Stimulated activated CD4-positive, alpha-beta T cell treated with anti-CD3 and anti-CD28 coated beads, Interleukin-1b, Interleukin-23, amount 100 ng/mL, for 48 hours (primary cell): ENCODE measurements around the gene PTPRD.

ENCODE experiments used
- DNase-seq: peaks from one replicate; pipeline ENCODE4 v3.0.0-alpha.2; 2020

Gene PTPRD

DNA sequence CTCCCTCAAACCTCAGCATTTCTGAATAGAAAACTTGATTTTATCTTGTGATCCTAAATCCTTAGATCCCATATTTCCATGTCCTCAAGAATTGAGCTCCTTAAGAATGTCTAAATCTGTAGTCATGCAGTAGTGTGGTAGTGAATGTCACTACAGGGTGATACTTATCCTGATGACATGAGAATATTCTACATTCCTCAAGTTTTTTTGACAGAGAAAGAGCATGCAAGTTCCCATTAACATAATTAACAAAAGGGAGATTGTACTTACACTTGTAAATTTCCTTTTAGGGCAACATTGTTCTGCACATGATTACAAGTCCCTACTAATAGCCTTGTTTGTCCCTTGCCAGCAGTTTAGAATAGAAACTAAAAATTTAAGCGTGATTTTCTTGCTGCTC lies 352.3 kb downstream of the PTPRD start:
- no peak for DNase-seq

DNA sequence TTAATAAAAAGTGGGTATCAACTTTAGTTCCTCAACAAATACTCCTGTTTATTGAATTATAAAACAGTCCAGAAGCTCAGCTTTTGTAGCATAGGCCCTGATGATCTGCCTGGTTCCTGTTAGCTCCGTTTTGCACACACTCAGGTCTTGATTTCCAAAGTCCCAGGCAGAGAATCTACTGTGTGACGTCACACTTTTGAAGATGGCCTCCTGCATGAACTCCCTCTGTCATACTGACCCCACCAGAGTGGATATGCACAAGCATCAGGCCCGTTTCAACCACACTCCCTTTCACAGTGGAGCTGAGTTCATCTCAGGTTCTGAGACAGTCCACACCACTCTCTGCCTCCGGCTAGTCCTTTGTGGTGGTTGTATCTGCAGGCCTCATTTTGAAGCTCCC lies 353.1 kb downstream of the PTPRD start:
- no peak for DNase-seq

DNA sequence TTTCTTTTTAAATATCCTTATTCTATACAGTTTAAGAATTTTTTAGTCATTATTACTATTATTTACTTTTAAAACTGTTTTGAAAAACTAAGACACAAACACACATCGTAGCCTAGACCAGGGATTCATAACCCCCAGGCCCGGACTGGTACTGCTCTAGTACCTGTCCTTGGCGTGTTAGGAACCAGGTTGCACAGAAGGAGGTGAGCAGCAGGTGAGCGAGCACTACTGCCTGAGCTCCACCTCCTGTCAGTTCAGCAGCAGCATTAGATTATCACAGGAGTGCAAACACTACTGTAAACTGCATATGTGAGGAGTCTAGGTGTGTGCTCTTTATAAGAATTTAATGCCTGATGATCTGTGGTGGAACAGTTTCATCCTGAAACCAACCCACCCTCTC lies 357.0 kb downstream of the PTPRD start:
- DNase-seq = no peak

- DNase-seq = no peak
Observed at GRCh38 chr9:10254338-10254737, 358.5 kb downstream of the PTPRD start.

DNA sequence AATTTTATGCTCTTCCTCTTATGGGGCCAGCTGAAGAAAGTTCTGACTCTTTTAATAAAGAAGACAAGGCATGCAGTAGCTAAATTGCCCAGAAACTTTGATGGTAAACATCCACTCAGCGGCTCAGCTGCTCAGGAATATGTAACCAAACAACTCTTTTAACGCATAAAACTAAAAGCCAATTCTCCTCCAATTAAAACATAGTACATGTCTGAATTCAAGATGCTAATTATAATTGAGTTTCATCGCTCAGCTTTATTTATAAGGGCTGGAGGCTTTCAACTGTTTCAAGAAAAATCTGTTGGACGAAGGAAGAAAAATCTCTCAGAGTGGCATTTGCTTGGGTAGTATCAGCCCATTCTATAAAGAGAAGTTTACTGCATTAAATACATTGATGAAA lies 359.5 kb downstream of the PTPRD start:
- DNase-seq = no peak

GRCh38 chr9:10252174-10252573 lies 360.6 kb downstream of the PTPRD start:
- no peak for DNase-seq

DNA sequence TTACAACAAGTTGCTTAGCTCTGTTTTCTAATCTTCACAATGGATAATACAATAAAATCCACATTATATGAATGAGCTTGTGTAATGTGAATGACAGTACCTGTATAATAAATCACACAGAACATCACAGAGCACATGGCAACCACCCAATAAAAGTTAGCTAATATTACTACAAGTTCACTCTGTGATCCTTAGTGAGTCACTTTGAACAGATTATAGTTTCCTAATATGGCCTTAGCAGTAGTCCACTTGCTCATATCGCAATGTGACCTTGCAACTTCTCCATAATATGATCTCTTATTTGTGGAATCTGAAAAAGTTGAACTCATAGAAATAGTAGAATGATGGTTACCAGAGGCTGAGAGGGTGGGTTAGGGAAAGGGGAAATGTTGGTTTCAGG lies 361.3 kb downstream of the PTPRD start:
- no peak for DNase-seq

GRCh38 chr9:10250219-10250618 lies 362.6 kb downstream of the PTPRD start:
- DNase-seq = no peak

DNA sequence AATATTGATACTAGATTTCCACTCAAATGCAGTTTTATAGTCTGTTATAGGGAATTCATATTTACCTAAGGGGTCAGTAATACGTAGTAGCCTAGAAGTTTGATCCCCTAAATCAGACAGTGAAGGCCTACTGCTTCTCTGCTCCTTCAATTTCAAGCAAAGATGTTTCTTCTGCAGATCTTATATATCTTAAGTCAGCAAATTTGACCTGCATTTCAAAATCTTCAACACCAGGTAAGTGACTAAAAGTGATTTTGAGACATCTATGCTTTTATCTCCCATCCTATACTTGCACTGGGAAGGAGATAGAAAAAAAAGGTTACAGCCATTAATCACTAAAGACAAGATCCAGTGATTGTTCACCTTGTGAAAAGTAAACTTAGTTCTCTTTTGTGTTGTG lies 363.9 kb downstream of the PTPRD start:
- no peak for DNase-seq

- DNase-seq = no peak
Observed at GRCh38 chr9:10242255-10242654, 370.5 kb downstream of the PTPRD start.

- no peak for DNase-seq
Observed at GRCh38 chr9:10238087-10238486, 374.7 kb downstream of the PTPRD start.

GRCh38 chr9:10237584-10237983 lies 375.2 kb downstream of the PTPRD start:
- no peak for DNase-seq

DNA sequence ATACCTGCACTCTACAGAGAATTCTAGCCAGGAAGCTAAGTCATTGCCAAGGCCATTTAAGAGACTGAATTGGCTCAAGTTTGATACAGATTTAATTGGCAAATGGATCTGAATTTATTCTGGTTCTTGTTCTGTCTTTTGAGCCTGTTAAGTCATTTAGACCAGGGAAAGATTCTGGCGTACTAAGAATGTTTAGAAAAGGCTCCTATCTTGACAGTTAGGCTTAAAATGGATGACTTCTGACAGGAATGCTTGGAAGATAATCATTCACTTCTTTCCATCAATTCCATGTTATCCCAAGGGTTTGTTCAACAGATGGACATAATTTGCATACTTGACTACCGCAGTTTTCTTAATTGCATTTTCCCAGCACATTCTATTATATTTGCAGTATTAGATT lies 376.6 kb downstream of the PTPRD start:
- DNase-seq = no peak

DNA sequence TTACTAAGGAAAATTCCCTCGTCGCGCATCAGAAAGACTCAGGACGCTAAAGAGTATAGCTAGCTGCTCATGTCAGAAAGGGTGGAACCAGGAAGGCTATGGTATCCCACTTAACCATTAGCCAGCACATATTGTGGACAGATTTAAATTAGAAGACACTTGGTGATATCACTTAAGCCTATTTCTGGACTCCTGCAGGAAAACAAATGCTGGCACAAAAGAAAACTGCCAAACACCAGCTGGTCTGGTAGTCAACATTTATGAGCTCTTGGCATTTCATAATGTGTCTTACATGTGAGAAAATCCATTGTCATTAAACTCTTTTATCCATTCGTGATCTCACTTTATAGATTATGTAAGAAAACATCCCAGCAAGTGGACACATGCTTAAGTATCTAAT lies 377.4 kb downstream of the PTPRD start:
- no peak for DNase-seq

DNA sequence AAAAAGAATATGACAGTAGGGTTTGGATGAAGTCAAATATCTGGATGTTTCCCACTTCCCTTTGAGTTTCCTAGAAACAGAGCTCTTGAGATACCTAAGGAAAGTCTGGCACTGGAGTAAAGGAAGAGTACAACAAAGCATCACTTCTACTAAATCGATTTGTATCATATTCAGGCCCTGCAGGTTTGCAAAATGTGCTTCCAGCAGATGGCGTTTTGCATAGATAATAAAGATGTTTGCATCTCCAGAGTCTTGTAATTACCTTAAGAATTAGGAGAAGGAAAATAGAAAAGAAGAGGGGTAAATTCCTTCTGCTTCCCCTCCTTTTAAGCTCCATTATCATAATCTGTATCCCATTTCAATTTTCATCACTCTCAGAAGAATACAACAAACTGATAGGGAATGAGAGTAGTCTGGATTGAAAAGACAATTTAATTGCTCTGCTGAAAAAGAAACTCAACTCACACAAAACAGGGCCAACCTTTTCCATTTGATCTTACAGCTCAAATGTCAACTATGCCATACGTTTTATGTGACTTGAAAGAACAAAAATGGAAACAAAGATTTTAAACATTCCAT lies 380.4 kb downstream of the PTPRD start:
- no peak for DNase-seq

GRCh38 chr9:10230512-10230911 lies 382.3 kb downstream of the PTPRD start:
- no peak for DNase-seq

DNA sequence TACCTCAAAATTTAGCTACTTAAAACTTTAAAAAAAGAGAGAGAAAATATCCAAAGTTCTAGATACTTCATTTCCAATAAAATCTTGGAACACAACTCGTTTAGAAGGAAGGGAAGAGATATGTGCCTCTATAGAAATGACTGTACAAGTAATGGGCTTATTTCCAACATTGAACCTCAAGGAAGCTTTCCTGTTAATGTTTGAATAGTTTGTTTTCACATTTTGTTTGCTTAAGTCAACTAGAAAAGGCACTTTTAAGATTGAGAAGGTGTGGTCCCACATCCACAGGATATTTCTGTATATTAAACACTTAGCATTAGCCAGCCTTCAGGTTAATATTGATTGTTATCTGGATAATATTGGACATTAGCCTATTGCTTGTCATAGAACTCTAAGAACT lies 384.7 kb downstream of the PTPRD start:
- DNase-seq = no peak

GRCh38 chr9:10226996-10227395 lies 385.8 kb downstream of the PTPRD start:
- no peak for DNase-seq

- DNase-seq = no peak
Observed at GRCh38 chr9:10212702-10213101, 400.1 kb downstream of the PTPRD start.

DNA sequence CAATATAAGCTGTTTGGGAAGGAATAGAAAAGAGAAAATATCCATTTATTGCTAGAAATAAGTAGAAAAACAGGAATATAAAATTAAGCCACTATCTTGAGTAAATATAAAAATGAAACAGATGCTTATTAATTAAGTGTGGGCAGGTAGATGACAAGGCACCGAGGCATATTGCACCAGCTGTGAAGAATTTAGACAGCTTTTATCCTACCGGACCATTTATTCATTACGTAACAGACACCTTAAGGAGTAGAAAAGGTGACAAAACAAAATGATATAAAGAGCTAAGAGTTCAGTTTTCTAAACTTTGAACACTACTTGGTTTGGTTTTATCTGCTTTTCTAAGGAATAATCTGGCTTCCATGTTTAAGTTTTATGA lies 404.1 kb downstream of the PTPRD start:
- DNase-seq = no peak

- no peak for DNase-seq
Observed at GRCh38 chr9:10204276-10204675, 408.5 kb downstream of the PTPRD start.

GRCh38 chr9:10173561-10173960 lies 439.2 kb downstream of the PTPRD start:
- no peak for DNase-seq

- no peak for DNase-seq
Observed at GRCh38 chr9:10172476-10172875, 440.3 kb downstream of the PTPRD start.

DNA sequence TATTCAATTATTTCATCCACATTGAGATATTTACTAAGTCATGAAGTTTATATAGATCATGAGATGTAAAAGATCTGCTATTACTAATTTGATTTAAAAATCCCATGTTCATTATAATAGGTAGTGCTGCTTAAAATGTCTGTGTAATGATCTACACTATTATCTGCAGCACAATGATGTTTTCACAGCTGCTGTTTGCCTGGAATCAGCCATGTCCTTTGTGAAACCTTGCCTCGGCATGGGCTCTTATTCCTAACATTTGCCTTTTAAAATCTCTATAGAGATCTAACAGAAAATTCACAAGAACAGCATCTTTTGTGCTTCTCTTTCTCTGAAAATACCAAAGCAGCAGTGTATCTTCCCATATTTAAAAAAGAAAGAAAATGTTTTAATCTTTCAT lies 444.6 kb downstream of the PTPRD start:
- DNase-seq = no peak

GRCh38 chr9:10148796-10149195 lies 464.0 kb downstream of the PTPRD start:
- no peak for DNase-seq
